HG03575 (cell line): Measurements from ENCODE around the gene ITGB8.
A peak's percentile ranks its signal among the peaks of the same experiment; 100 is the strongest.
"Not testable (repeated sequence)": the region's sequence is repeated elsewhere in the genome, so short reads cannot be mapped to it uniquely, and the experiment has no call there.

ENCODE experiments used
- ATAC-seq: cut with Tn5 transposase; IDR thresholded peaks from one replicate; pipeline ENCODE4 v1.9.1; 2021; ENCODE audit not compliant: unreplicated experiment, insufficient number of reproducible peaks, low FRiP score; ENCODE audit errors: extremely low read depth

The ITGB8 gene

GRCh38 chr7:20330239-20330927 is at the start of gene ITGB8:
ITGB8 (plus strand) TSS chr7:20330900; CDS start chr7:20331807, 907 bp downstream.
- peak; percentile 29 for ATAC-seq

GRCh38 chr7:20282959-20283358 is 47.7 kb upstream of the ITGB8 start:
- no peak for ATAC-seq

- ATAC-seq, result no peak
These were observed 47.3 kb upstream of the ITGB8 start for GRCh38 chr7:20283385-20283784.

GRCh38 chr7:20284003-20284770 is 46.5 kb upstream of the ITGB8 start:
- ATAC-seq, result no peak

GRCh38 chr7:20284771-20285143 is 45.9 kb upstream of the ITGB8 start:
- ATAC-seq, result no peak

GRCh38 chr7:20287317-20287716 is 43.4 kb upstream of the ITGB8 start:
- no peak for ATAC-seq

- ATAC-seq, result no peak
These were observed 42.7 kb upstream of the ITGB8 start for GRCh38 chr7:20288036-20288435.

- no peak for ATAC-seq
These were observed 40.1 kb upstream of the ITGB8 start for GRCh38 chr7:20290505-20291111.

GRCh38 chr7:20293336-20293735 is 37.4 kb upstream of the ITGB8 start:
- ATAC-seq, result no peak

GRCh38 chr7:20296444-20296843 is 34.3 kb upstream of the ITGB8 start:
- ATAC-seq, result no peak

GRCh38 chr7:20296901-20297300 is 33.8 kb upstream of the ITGB8 start:
- no peak for ATAC-seq

GRCh38 chr7:20298486-20298901 is 32.2 kb upstream of the ITGB8 start:
- no peak for ATAC-seq

- no peak for ATAC-seq
These were observed 31.6 kb upstream of the ITGB8 start for GRCh38 chr7:20299145-20299544.

- peak; percentile 85 for ATAC-seq
These were observed 30.9 kb upstream of the ITGB8 start for GRCh38 chr7:20299647-20300312.

- ATAC-seq, result no peak
These were observed 29.3 kb upstream of the ITGB8 start for GRCh38 chr7:20301311-20301939.

GRCh38 chr7:20302300-20302699 is 28.4 kb upstream of the ITGB8 start:
- ATAC-seq, result not testable (repeated sequence)

GRCh38 chr7:20302891-20303290 is 27.8 kb upstream of the ITGB8 start:
- ATAC-seq, result no peak

GRCh38 chr7:20304366-20304765 is 26.3 kb upstream of the ITGB8 start:
- no peak for ATAC-seq

- ATAC-seq, result no peak
These were observed 25.0 kb upstream of the ITGB8 start for GRCh38 chr7:20305726-20306125.
